Adrenal gland (tissue), 12 donors: ENCODE results near the gene MTF2. TPM values are rescaled to one million over a fixed set of nuclear protein-coding genes. Genes with fewer than 3 reads are reported as not detected.
A peak's percentile ranks its signal among the peaks of the same experiment; 100 is the strongest.

Source experiments
- DNase-seq, 7 donors: peaks; one replicate each; pipeline ENCODE4 v3.0.0-alpha.2; 2019 to 2020
- H3K27ac ChIP-seq, 5 donors: fragments of 200-600 bp; sonication (generic) in 4 of 5; 1 replicate in 3 of 5; 2 replicates in 2 of 5; pipeline versions ENCODE4 v1.5.1 to v1.8.0; 2016 to 2020; ENCODE audit warnings: mild to moderate bottlenecking in 1 of 5
- H3K27me3 ChIP-seq: fragments of 200-600 bp; 2 replicates; pipeline ENCODE4 v1.8.0; 2021
- H3K36me3 ChIP-seq, 2 donors: fragments of 200-600 bp; replicated peaks in 1 of 2; 1 replicate in 1 of 2; 2 replicates in 1 of 2; pipeline versions ENCODE4 v1.5.1 to v1.8.0; 2018 to 2022
- H3K4me1 ChIP-seq, 2 donors: fragments of 200-600 bp; replicated peaks in 1 of 2; 1 replicate in 1 of 2; 2 replicates in 1 of 2; pipeline versions ENCODE4 v1.5.1 to v1.8.0; 2018 to 2021
- H3K4me3 ChIP-seq, 4 donors: fragments of 200-600 bp; sonication (generic) in 3 of 4; one replicate each; pipeline ENCODE4 v1.5.1; 2016 to 2018
- H3K9me3 ChIP-seq, 3 donors: fragments of 200-600 bp; sonication (generic) in 1 of 3; replicated peaks in 1 of 3; 1 replicate in 2 of 3; 2 replicates in 1 of 3; pipeline versions ENCODE4 v1.5.1 to v1.8.0; 2016 to 2021
- CTCF ChIP-seq, 6 experiments: fragments of 450-650 bp in 4 of 6; fragments of 200-600 bp in 2 of 6; sonication (generic) in 1 of 6; IDR thresholded peaks; 1 replicate in 5 of 6; 2 replicates in 1 of 6; pipeline versions ENCODE4 v1.5.1 to v1.8.0; 2016 to 2021; ENCODE audit warnings: antibody characterized with exemption in 6 of 6, mild to moderate bottlenecking in 2 of 6, moderate library complexity in 1 of 6
- POLR2A ChIP-seq, 2 donors: fragments of 450-650 bp; IDR thresholded peaks; one replicate each; pipeline ENCODE4 v1.6.1; 2017; ENCODE audit warnings: antibody characterized with exemption in 2 of 2, mild to moderate bottlenecking in 2 of 2, moderate library complexity in 1 of 2
- WGBS, 4 donors: extraction: QIAGEN DNeasy Blood & Tissue Kit in 2 of 4; methylation state at CpG; one replicate each; pipeline versions ENCODE4 v1.1.5 to v1.1.7; 2013 to 2017; 5-methylcytosine and 5-hydroxymethylcytosine counted together
- intact Hi-C, 2 donors: fragments of 100-400 bp; cut with DNase I; formaldehyde crosslinking; loops; one replicate each; pipeline versions ENCODE4 v1.14.1 to v1.15.0; 2022 to 2023
- polyA plus RNA-seq, 3 donors: library from polyadenylated mRNA; stranded (reverse); fragments of 200-250 nt in 2 of 3; fragments of 350-450 nt in 1 of 3; fragmentation: Illumina TruSeq in 1 of 3; extraction: RNeasy Lipid Tissue Mini Kit (QIAGEN cat#74804) in 1 of 3; gene quantifications; one replicate each; pipeline ENCODE4 v1.2.3, GENCODE V29; 2013 to 2014
- total RNA-seq, 9 donors: library from RNA; depleted of rRNA in 4 of 9; stranded (reverse); fragments of >200 nt in 4 of 9; fragments of 120-200 nt in 1 of 9; fragmentation: NEBNext Ultra II Directional in 1 of 9; extraction: Animal tissue kit (Norgen Biotek cat#: 25700) in 1 of 9; gene quantifications; one replicate each; pipeline versions ENCODE4 v1.1.0 to v1.2.4, GENCODE V29; 2013 to 2023
- donor health status: healthy with polysubstance abuse.
- donor health status: Bipolar disorder and iron deficiency.
- donor health status: DM: yes; HTN: yes; CAD: no.
- donor health status: DM: no; HTN: no; CAD: no.
- donor health status: DM: no; HTN: no; CAD: no.
- donor health status: DM: yes; HTN: yes; CAD: no.

Gene MTF2
- total and polyA plus RNA-seq, 12 donors: 4.6 to 62.7 (median 20.9) TPM

- H3K4me3 ChIP-seq: peak overlapping the region in 1 of 4 donors; percentile 89
- no peaks in the 10 kb centered on the region for H3K9me3 ChIP-seq
- H3K27ac ChIP-seq: no peak overlapping the region
- no peaks in the 10 kb centered on the region for H3K27me3 ChIP-seq
- DNase-seq: no peak
- TF ChIP-seq POLR2A (IDR thresholded peaks at IDR 0.05) (no peak), CTCF (IDR thresholded peaks at IDR 0.05) (no peak)
- intact Hi-C loops: no loop called here
- H3K36me3 ChIP-seq: no peaks in the 10 kb centered on the region
- H3K4me1 ChIP-seq: peaks cover 14 to 31% of the 10 kb centered on the region in 2 donors
These were observed 2.6 kb downstream of the MTF2 start for GRCh38 chr1:93081716-93082115.

- DNase-seq: no peak
- Histone ChIP-seq H3K4me3 (no peak overlapping the region), H3K9me3 (no peaks in the 10 kb centered on the region), H3K27me3 (no peaks in the 10 kb centered on the region), H3K4me1 (peaks cover 14 to 31% of the 10 kb centered on the region in 2 donors), H3K27ac (no peak overlapping the region), H3K36me3 (no peaks in the 10 kb centered on the region)
- intact Hi-C loops: no loop called here
- WGBS, 4 donors: 59 to 85% (median 71%) methylated on average over 3 of the region's 3 CpGs
- TF ChIP-seq CTCF (IDR thresholded peaks at IDR 0.05) (no peak), POLR2A (IDR thresholded peaks at IDR 0.05) (no peak)
These were observed 3.2 kb downstream of the MTF2 start for GRCh38 chr1:93082313-93082712.

- Histone ChIP-seq H3K9me3 (no peaks in the 10 kb centered on the region), H3K27me3 (no peaks in the 10 kb centered on the region), H3K4me3 (no peak overlapping the region), H3K36me3 (no peaks in the 10 kb centered on the region), H3K4me1 (peaks cover 9 to 25% of the 10 kb centered on the region in 2 donors), H3K27ac (no peak overlapping the region)
- no peak for DNase-seq
- WGBS, 4 donors: 95 to 98% (median 95%) methylated on average over 2 of the region's 2 CpGs
- intact Hi-C loops: no loop called here
- TF ChIP-seq POLR2A (IDR thresholded peaks at IDR 0.05): no peak
- no peak for TF ChIP-seq CTCF (IDR thresholded peaks at IDR 0.05)
These were observed 4.9 kb downstream of the MTF2 start for GRCh38 chr1:93083979-93084378.

GRCh38 chr1:93087532-93087931 is 8.4 kb downstream of the MTF2 start:
- no peaks in the 10 kb centered on the region for H3K4me1 ChIP-seq
- intact Hi-C loops: no loop called here
- H3K27me3 ChIP-seq: no peaks in the 10 kb centered on the region
- no peak overlapping the region for H3K27ac ChIP-seq
- H3K9me3 ChIP-seq: no peaks in the 10 kb centered on the region
- 61 to 75% (median 69%) methylated on average over 2 of the region's 2 CpGs for WGBS, 4 donors
- no peak for TF ChIP-seq POLR2A (IDR thresholded peaks at IDR 0.05)
- no peak for TF ChIP-seq CTCF (IDR thresholded peaks at IDR 0.05)
- no peak for DNase-seq
- no peak overlapping the region for H3K4me3 ChIP-seq
- H3K36me3 ChIP-seq: no peaks in the 10 kb centered on the region
